ACC112 (cell line): Measurements from ENCODE around the gene CACNA2D4.

Experiments
- H2AFZ ChIP-seq: fragments of 200-600 bp; sonication (generic); one replicate; pipeline ENCODE4 v1.6.0; 2017; ENCODE audit warnings: antibody characterized with exemption, low read length; ENCODE audit not compliant: unreplicated experiment
- H3K27ac ChIP-seq: fragments of 200-600 bp; sonication (generic); 2 replicates; pipeline ENCODE4 v1.5.1; 2014; ENCODE audit warnings: low read depth, mild to moderate bottlenecking, antibody characterized with exemption, low read length, moderate library complexity
- H3K27me3 ChIP-seq: fragments of 200-600 bp; sonication (generic); 2 replicates; pipeline ENCODE4 v1.6.1; 2014; ENCODE audit warnings: mild to moderate bottlenecking, antibody characterized with exemption, low read length, moderate library complexity, mixed read lengths; ENCODE audit not compliant: insufficient read depth
- H3K36me3 ChIP-seq: fragments of 200-600 bp; sonication (generic); 2 replicates; pipeline ENCODE4 v1.6.1; 2016; ENCODE audit warnings: mild to moderate bottlenecking, antibody characterized with exemption, low read length, moderate library complexity, mixed read lengths; ENCODE audit not compliant: insufficient read depth
- H3K4me1 ChIP-seq: fragments of 200-600 bp; sonication (generic); one replicate; pipeline ENCODE4 v1.6.1; 2016; ENCODE audit warnings: low read length, mixed read lengths; ENCODE audit not compliant: insufficient read depth, unreplicated experiment, control insufficient read depth
- H3K4me3 ChIP-seq: fragments of 200-600 bp; sonication (generic); 2 replicates; pipeline ENCODE4 v1.5.1; 2014; ENCODE audit warnings: mild to moderate bottlenecking, low read depth, low read length
- H3K79me2 ChIP-seq: fragments of 200-600 bp; sonication (generic); one replicate; pipeline ENCODE4 v1.6.0; 2016; ENCODE audit warnings: low read length; ENCODE audit not compliant: control insufficient read depth, unreplicated experiment, insufficient read depth

CACNA2D4 gene

DNA sequence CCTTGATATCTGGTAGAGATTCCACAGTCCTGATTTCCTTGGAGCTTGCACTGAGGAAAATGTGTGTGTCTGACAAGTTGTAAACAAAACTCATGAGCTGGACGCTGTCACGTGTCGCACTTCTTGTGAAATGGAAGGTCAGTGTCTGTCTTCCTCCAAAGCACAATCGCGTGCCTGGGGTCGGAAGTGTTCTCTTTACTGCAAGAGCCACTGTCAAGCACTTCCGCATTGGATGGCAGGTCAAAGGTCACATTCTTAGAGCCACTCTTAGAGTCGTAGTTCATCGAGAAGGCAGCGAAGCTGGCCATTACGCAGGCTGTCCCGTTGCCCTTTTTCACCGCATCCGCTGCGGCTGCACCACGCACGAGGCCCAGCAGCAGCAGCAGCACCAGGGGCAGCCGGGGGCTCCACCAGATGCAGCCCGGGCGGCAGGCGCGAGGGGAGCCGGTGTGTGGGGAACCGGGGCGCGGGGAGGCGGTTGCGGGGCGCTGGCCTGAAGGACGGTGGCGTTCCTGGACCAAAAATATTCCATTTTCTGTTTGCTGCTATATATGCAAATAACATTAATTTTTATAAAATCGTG lies 53.1 kb downstream of the CACNA2D4 start:
- Histone ChIP-seq H3K79me2 (no peaks in the 10 kb centered on the region), H3K27me3 (peaks cover 65% of the 10 kb centered on the region), H2AFZ (no peak overlapping the region), H3K27ac (no peak overlapping the region), H3K4me3 (no peak overlapping the region), H3K36me3 (no peaks in the 10 kb centered on the region), H3K4me1 (no peaks in the 10 kb centered on the region)

DNA sequence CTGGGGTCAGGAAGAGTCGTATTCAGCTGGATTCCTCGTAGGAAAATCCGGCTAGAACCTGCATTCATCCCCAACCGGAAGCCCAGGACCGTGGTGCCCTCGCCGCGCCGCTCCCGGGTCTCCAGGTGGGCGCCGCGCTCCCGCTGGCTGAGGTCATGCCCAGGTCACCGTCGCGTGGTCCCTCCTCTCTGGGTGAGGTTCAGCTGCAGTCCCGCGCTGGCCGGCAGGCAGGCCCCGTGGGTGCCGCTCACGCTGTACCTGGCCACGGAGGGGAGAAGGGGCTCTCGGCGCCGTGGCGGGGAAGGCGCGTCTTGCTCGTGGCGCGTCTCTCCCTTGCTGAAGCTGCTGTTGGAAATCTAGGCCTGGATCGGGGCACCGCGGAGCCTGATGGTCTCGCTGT lies 53.6 kb downstream of the CACNA2D4 start:
- Histone ChIP-seq H3K79me2 (no peaks in the 10 kb centered on the region), H3K27ac (no peak overlapping the region), H2AFZ (no peak overlapping the region), H3K4me1 (no peaks in the 10 kb centered on the region), H3K36me3 (no peaks in the 10 kb centered on the region), H3K4me3 (no peak overlapping the region), H3K27me3 (peaks cover 66% of the 10 kb centered on the region)

DNA sequence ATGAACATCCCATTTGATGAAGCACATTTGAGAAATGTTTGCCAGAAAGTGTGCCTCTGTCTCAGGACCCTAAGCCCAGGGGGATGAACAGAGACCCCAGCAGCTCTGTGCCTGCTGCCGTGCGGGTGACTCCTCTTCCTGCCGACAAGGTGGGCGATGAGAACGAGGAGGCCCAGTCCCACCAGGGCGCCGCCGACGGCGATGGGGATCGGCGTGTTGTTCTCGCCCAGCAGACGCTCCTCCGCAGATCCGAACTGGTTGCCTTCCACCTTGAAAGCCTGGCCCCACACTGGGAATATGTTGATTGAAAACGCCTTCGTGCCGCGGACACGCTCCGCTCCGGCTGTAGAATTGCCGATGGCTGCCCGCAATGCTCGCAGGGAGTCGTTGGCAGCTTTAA lies 54.0 kb downstream of the CACNA2D4 start:
- Histone ChIP-seq H3K4me3 (no peak overlapping the region), H3K79me2 (no peaks in the 10 kb centered on the region), H3K4me1 (no peaks in the 10 kb centered on the region), H3K27ac (no peak overlapping the region), H2AFZ (no peak overlapping the region), H3K36me3 (no peaks in the 10 kb centered on the region), H3K27me3 (peaks cover 66% of the 10 kb centered on the region)

DNA sequence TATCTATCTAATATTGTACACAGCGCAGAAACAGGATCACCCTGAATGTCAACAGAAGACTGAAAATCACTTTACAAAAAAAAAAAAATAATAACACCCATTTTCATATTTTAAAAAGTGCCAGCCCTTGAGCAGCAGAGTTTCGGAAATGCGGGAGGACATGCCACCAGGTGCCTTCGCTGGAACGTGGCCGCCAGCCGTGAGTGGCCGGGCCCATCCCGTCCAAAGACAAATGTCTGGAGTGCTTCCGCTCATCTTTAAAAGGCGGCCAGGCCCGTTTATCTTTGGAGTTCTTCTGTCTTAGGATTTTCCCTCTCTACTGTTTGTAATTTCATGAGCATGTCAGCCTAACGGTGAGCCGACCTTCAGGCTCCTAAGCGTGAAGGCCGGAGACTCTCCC lies 54.6 kb downstream of the CACNA2D4 start:
- peaks cover 65% of the 10 kb centered on the region for H3K27me3 ChIP-seq
- H2AFZ ChIP-seq = no peak overlapping the region

GRCh38 chr12:1862973-1863372 lies 55.5 kb downstream of the CACNA2D4 start:
- H3K27me3 ChIP-seq = peaks cover 65% of the 10 kb centered on the region
- no peaks in the 10 kb centered on the region for H3K4me1 ChIP-seq
- H3K36me3 ChIP-seq = no peaks in the 10 kb centered on the region
- H2AFZ ChIP-seq = no peak overlapping the region
- H3K4me3 ChIP-seq = no peak overlapping the region
- no peaks in the 10 kb centered on the region for H3K79me2 ChIP-seq
- no peak overlapping the region for H3K27ac ChIP-seq

More for the DNA sequence above, 54.6 kb downstream of the CACNA2D4 start:
- Histone ChIP-seq H3K36me3 (no peaks in the 10 kb centered on the region), H3K4me1 (no peaks in the 10 kb centered on the region), H3K4me3 (no peak overlapping the region), H3K27ac (no peak overlapping the region), H3K79me2 (no peaks in the 10 kb centered on the region)

GRCh38 chr12:1859643-1860042 lies 58.8 kb downstream of the CACNA2D4 start:
- Histone ChIP-seq H3K27me3 (peaks cover 48% of the 10 kb centered on the region), H3K27ac (no peak overlapping the region), H3K4me3 (no peak overlapping the region), H2AFZ (no peak overlapping the region), H3K4me1 (no peaks in the 10 kb centered on the region), H3K79me2 (no peaks in the 10 kb centered on the region), H3K36me3 (no peaks in the 10 kb centered on the region)

GRCh38 chr12:1858456-1858855 lies 60.0 kb downstream of the CACNA2D4 start:
- Histone ChIP-seq H3K4me3 (no peak overlapping the region), H3K79me2 (no peaks in the 10 kb centered on the region), H3K27me3 (peaks cover 41% of the 10 kb centered on the region), H3K27ac (no peak overlapping the region), H3K36me3 (no peaks in the 10 kb centered on the region), H2AFZ (no peak overlapping the region), H3K4me1 (no peaks in the 10 kb centered on the region)

GRCh38 chr12:1857821-1858220 lies 60.6 kb downstream of the CACNA2D4 start:
- Histone ChIP-seq H3K4me3 (no peak overlapping the region), H3K4me1 (no peaks in the 10 kb centered on the region), H3K79me2 (no peaks in the 10 kb centered on the region), H3K27me3 (peaks cover 42% of the 10 kb centered on the region), H3K27ac (no peak overlapping the region), H2AFZ (no peak overlapping the region), H3K36me3 (no peaks in the 10 kb centered on the region)

- Histone ChIP-seq H3K4me1 (no peaks in the 10 kb centered on the region), H3K36me3 (no peaks in the 10 kb centered on the region), H3K27me3 (peaks cover 45% of the 10 kb centered on the region), H2AFZ (no peak overlapping the region), H3K27ac (no peak overlapping the region), H3K4me3 (no peak overlapping the region), H3K79me2 (no peaks in the 10 kb centered on the region)
Measured at GRCh38 chr12:1857086-1857485, 61.4 kb downstream of the CACNA2D4 start.

GRCh38 chr12:1855241-1855640 lies 63.2 kb downstream of the CACNA2D4 start:
- no peaks in the 10 kb centered on the region for H3K36me3 ChIP-seq
- H3K27ac ChIP-seq = no peak overlapping the region
- no peaks in the 10 kb centered on the region for H3K4me1 ChIP-seq
- no peak overlapping the region for H3K4me3 ChIP-seq
- H3K27me3 ChIP-seq = peaks cover 42% of the 10 kb centered on the region
- no peak overlapping the region for H2AFZ ChIP-seq
- H3K79me2 ChIP-seq = no peaks in the 10 kb centered on the region

GRCh38 chr12:1853716-1854115 lies 64.7 kb downstream of the CACNA2D4 start:
- Histone ChIP-seq H3K27ac (no peak overlapping the region), H2AFZ (no peak overlapping the region), H3K79me2 (no peaks in the 10 kb centered on the region), H3K4me1 (no peaks in the 10 kb centered on the region), H3K36me3 (no peaks in the 10 kb centered on the region), H3K27me3 (peaks cover 32% of the 10 kb centered on the region), H3K4me3 (no peak overlapping the region)
